K562 (cell line): ENCODE measurements around the gene ANK3.

Experiments
- HIVEP1 ChIP-seq: fragments of 250-450 bp; sonication (Bioruptor Pico); IDR thresholded peaks from 2 replicates; pipeline ENCODE4 v1.4.0; 2020; ENCODE audit warnings: mild to moderate bottlenecking
- POLR2AphosphoS5 ChIP-seq: IDR thresholded peaks from 2 replicates; pipeline ENCODE4 v1.6.1; 2011; ENCODE audit warnings: mild to moderate bottlenecking, low read depth, low read length, moderate library complexity; ENCODE audit not compliant: control insufficient read depth, insufficient read depth
- TF ChIP-seq, protein P1 (sequence below), 3 experiments: IDR thresholded peaks in 2 of 3; conservative IDR thresholded peaks in 1 of 3; 2 replicates each; pipeline ENCODE4 v1.5.1; 2011 to 2012; ENCODE audit warnings: low read length in 3 of 3, mild to moderate bottlenecking in 3 of 3, control low read depth in 2 of 3, improper control_type of control experiment in 1 of 3, inconsistent platforms in 1 of 3, low read depth in 1 of 3, mixed read lengths in 1 of 3, moderate library complexity in 1 of 3; ENCODE audit not compliant: insufficient read depth in 2 of 3

DNA sequence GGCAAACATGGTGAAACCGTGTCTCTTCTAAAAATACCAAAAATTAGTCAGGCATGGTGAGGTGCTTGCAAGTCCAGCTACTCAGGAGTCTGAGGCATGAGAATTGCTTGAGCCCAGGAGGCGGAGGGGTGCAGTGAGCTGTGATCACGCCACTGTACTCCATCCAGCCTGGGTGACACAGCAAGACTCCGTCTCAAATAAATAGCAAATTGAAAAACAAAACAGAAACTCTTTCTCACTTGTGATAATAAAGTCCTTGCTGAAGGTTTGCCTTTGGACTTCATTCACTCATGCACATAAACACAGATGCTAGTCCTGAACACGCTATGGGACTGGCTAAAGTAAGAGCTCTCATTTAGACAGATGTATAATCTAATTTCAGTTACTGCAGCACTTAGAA, 37.6 kb downstream of the ANK3 start:
- TF ChIP-seq HIVEP1 (CRISPR knock-in tag), result no peak
- TF ChIP-seq POLR2AphosphoS5, result no peak
- TF ChIP-seq, protein P1, sequence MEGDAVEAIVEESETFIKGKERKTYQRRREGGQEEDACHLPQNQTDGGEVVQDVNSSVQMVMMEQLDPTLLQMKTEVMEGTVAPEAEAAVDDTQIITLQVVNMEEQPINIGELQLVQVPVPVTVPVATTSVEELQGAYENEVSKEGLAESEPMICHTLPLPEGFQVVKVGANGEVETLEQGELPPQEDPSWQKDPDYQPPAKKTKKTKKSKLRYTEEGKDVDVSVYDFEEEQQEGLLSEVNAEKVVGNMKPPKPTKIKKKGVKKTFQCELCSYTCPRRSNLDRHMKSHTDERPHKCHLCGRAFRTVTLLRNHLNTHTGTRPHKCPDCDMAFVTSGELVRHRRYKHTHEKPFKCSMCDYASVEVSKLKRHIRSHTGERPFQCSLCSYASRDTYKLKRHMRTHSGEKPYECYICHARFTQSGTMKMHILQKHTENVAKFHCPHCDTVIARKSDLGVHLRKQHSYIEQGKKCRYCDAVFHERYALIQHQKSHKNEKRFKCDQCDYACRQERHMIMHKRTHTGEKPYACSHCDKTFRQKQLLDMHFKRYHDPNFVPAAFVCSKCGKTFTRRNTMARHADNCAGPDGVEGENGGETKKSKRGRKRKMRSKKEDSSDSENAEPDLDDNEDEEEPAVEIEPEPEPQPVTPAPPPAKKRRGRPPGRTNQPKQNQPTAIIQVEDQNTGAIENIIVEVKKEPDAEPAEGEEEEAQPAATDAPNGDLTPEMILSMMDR (IDR thresholded peaks at IDR 0.05 in 2 of 3, conservative IDR thresholded peaks at IDR 0.05 in 1 of 3; ENCODE audit: insufficient read depth in 2 of 3, low read depth in 1 of 3, low read length in 3 of 3), result no peak
